Measurements from ENCODE around the gene ZBTB7C.

ZBTB7C gene

DNA sequence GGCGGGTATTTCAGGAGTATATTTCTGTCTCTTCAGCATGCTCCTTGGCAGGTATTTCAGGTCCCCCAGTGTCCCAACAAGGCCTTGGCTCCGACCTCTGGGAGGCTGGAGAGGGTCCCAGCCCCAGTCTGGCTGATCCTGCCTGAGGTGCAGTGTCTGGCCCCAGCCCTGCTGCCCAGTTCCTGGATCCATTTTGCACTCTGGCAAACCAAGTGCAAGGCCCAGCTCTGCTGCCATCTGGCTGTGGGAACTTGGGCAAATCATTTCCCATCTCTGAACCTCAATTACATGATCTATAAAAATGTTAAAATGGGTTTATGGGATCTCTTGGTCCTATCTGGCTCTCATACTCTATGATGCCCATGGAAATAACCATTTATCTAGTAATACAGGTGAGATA lies 63.6 kb downstream of the ZBTB7C start:
- no peak for TF ChIP-seq FOXP2 (optimal IDR thresholded peaks at IDR 0.05; ENCODE audit: borderline replicate concordance, extremely low read depth, extremely low read length, insufficient read depth)

DNA sequence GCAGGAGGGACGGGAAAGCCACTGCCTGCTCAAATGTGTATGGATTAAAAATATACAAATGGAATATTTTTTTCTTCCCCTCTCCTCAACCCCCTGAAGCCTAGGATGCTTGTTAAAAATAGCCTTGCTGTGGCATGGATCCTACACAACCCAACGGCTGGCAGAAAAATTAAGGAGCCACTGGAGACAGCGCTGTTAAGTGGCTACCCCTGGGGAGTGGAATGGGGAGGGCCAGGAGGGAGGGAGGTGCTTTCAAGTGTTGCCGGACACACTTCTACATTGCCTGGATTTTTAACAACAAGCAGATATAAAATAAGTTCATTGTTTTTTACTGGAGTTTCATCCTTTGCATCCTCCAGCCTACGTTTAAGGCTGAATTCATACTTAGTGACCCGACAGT lies 66.6 kb downstream of the ZBTB7C start:
- TF ChIP-seq SIN3A (IDR thresholded peaks at IDR 0.05; ENCODE audit: borderline replicate concordance, insufficient read depth, low read length) (no peak), REST (IDR thresholded peaks at IDR 0.05; ENCODE audit: insufficient read depth in 1 of 2, low read depth in 2 of 2, low read length in 2 of 2) (no peak), TAF1 (IDR thresholded peaks at IDR 0.05; ENCODE audit: borderline replicate concordance, insufficient read depth, low read length) (no peak), POLR2AphosphoS5 (IDR thresholded peaks at IDR 0.05; ENCODE audit: low read depth, low read length) (no peak), FOXP2 (optimal IDR thresholded peaks at IDR 0.05; ENCODE audit: borderline replicate concordance, extremely low read depth, extremely low read length, insufficient read depth) (no peak)

DNA sequence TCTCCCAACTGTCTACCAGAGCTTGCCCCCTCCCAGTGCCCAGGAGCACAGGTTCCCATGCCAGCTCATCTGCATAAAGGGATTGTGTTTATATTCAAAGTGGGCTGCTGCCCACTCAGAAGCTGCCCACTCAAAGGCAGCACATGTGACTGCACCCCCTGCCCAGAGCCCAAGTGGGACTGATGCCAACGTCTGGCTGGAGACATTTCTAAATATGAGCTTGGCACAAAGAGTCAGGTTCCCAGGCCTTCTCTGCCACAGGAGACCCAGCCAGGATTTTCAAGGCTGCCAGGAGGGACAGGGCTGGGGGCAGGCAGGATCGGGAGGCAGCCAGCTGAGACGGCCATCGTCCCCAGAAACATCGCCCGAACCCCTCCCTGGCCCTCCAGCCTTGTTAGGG lies 67.1 kb downstream of the ZBTB7C start:
- TF ChIP-seq REST (IDR thresholded peaks at IDR 0.05; ENCODE audit: insufficient read depth in 1 of 2, low read depth in 2 of 2, low read length in 2 of 2) (no peak), POLR2AphosphoS5 (IDR thresholded peaks at IDR 0.05; ENCODE audit: low read depth, low read length) (no peak), SIN3A (IDR thresholded peaks at IDR 0.05; ENCODE audit: borderline replicate concordance, insufficient read depth, low read length) (no peak), FOXP2 (optimal IDR thresholded peaks at IDR 0.05; ENCODE audit: borderline replicate concordance, extremely low read depth, extremely low read length, insufficient read depth) (no peak), TAF1 (IDR thresholded peaks at IDR 0.05; ENCODE audit: borderline replicate concordance, insufficient read depth, low read length) (no peak)

DNA sequence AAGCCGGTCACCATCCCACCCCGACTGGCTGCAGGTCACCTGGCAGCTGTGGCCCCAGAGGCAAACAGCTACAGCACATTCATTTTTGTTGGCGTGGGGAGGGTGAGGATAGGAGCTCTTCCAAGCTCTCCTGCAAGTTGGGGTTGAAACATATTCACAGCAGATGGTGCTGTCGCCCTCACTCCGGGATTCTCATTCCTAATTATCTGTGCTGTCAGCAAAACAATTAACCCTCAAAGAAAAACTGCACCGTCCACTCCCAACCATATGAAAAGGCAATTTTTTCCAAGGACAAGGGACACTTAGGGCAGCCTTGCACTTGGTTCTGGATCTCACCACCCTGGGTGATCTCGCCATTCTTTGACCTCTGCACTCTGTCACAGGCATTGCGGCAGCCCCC lies 68.6 kb downstream of the ZBTB7C start:
- TF ChIP-seq SIN3A (IDR thresholded peaks at IDR 0.05; ENCODE audit: borderline replicate concordance, insufficient read depth, low read length) (no peak), REST (IDR thresholded peaks at IDR 0.05; ENCODE audit: insufficient read depth in 1 of 2, low read depth in 2 of 2, low read length in 2 of 2) (no peak), TAF1 (IDR thresholded peaks at IDR 0.05; ENCODE audit: borderline replicate concordance, insufficient read depth, low read length) (no peak), POLR2AphosphoS5 (IDR thresholded peaks at IDR 0.05; ENCODE audit: low read depth, low read length) (no peak), FOXP2 (optimal IDR thresholded peaks at IDR 0.05; ENCODE audit: borderline replicate concordance, extremely low read depth, extremely low read length, insufficient read depth) (no peak)

- TF ChIP-seq REST (IDR thresholded peaks at IDR 0.05; ENCODE audit: insufficient read depth in 1 of 2, low read depth in 2 of 2, low read length in 2 of 2) = no peak
- no peak for TF ChIP-seq TAF1 (IDR thresholded peaks at IDR 0.05; ENCODE audit: borderline replicate concordance, insufficient read depth, low read length)
- no peak for TF ChIP-seq SIN3A (IDR thresholded peaks at IDR 0.05; ENCODE audit: borderline replicate concordance, insufficient read depth, low read length)
- no peak for TF ChIP-seq POLR2AphosphoS5 (IDR thresholded peaks at IDR 0.05; ENCODE audit: low read depth, low read length)
- no peak for TF ChIP-seq FOXP2 (optimal IDR thresholded peaks at IDR 0.05; ENCODE audit: borderline replicate concordance, extremely low read depth, extremely low read length, insufficient read depth)
These were observed 69.5 kb downstream of the ZBTB7C start for GRCh38 chr18:48339692-48340091.
